ENCODE results near the gene IL4. TPM values are rescaled to one million over a fixed set of nuclear protein-coding genes. Genes with fewer than 3 reads are reported as not detected.

The IL4 gene
- total and polyA plus RNA-seq, 11 donors = not detected

DNA sequence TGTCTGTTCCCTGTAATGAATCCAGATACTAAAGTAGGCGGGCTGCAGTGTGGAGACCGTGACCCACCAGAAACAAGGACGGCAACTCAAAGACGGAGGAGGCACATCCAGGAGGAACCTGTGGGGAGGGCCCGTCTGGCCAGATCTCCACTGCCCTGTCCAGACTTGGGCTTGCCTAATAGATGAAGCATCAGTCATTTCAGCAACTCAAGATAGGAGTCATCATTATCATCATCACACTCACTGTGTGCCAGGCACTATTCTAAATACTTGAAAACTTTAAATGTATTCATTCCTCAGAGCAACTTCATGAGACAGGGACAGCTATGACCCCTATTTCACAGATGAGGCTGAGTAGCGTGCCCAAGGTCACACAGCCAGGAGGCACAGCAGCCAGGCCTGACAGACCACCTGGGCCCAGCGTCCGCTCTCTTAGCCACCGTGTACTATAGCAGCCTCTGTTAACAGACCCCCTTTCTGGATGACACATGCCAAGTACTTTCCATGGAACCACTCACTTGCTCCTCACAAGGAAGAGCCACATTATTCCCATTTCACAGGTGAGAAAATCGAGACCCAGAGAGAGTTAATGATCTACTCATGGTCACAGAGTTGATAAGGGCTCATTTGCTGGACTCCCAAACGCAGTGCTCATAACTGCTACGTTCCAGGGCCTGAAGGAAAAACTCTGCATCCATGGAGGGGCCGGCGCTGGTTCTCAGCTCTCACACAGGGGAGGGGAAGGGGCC, 4.9 kb upstream of the IL4 start:
- no peak for TF ChIP-seq POLR2A (IDR thresholded peaks at IDR 0.05)
- TF ChIP-seq, protein P1, sequence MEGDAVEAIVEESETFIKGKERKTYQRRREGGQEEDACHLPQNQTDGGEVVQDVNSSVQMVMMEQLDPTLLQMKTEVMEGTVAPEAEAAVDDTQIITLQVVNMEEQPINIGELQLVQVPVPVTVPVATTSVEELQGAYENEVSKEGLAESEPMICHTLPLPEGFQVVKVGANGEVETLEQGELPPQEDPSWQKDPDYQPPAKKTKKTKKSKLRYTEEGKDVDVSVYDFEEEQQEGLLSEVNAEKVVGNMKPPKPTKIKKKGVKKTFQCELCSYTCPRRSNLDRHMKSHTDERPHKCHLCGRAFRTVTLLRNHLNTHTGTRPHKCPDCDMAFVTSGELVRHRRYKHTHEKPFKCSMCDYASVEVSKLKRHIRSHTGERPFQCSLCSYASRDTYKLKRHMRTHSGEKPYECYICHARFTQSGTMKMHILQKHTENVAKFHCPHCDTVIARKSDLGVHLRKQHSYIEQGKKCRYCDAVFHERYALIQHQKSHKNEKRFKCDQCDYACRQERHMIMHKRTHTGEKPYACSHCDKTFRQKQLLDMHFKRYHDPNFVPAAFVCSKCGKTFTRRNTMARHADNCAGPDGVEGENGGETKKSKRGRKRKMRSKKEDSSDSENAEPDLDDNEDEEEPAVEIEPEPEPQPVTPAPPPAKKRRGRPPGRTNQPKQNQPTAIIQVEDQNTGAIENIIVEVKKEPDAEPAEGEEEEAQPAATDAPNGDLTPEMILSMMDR (IDR thresholded peaks at IDR 0.05) = no peak
- WGBS, 4 donors = 84 to 91% (median 90%) methylated on average over 14 of the region's 14 CpGs
- intact Hi-C loops (cut with DNase I) = no loop called here
- Histone ChIP-seq H3K36me3 (no peaks in the 10 kb centered on the region), H3K9me3 (no peaks in the 10 kb centered on the region), H3K4me3 (no peak overlapping the region), H3K4me1 (peaks cover 0 to 1% (median 0%) of the 10 kb centered on the region in 12 donors), H3K27me3 (peaks cover 0 to 4% (median 0%) of the 10 kb centered on the region in 9 donors), H3K27ac (no peak overlapping the region)
- ATAC-seq (no peak), DNase-seq (no peak)

GRCh38 chr5:132669455-132669820, 4.4 kb upstream of the IL4 start:
- no peak for ATAC-seq
- WGBS, 4 donors = 83 to 87% (median 85%) methylated on average over 7 of the region's 7 CpGs
- TF ChIP-seq, protein P1 (IDR thresholded peaks at IDR 0.05) = no peak
- no peak for TF ChIP-seq POLR2A (IDR thresholded peaks at IDR 0.05)

GRCh38 chr5:132669966-132670882, 3.6 kb upstream of the IL4 start:
- no peak overlapping the region for H3K27ac ChIP-seq
- peaks cover 0 to 4% (median 0%) of the 10 kb centered on the region in 9 donors for H3K27me3 ChIP-seq
- H3K36me3 ChIP-seq = no peaks in the 10 kb centered on the region
- no peak for DNase-seq
- WGBS, 4 donors = 80 to 82% (median 80%) methylated on average over 15 to 16 of the region's 16 CpGs
- H3K4me3 ChIP-seq = no peak overlapping the region
- no peaks in the 10 kb centered on the region for H3K9me3 ChIP-seq
- intact Hi-C loops (cut with DNase I) = no loop called here
- ATAC-seq = no peak
- TF ChIP-seq, protein P1 (IDR thresholded peaks at IDR 0.05) = no peak
- TF ChIP-seq POLR2A (IDR thresholded peaks at IDR 0.05) = no peak
- H3K4me1 ChIP-seq = peaks cover 0 to 13% (median 0%) of the 10 kb centered on the region in 12 donors

More at GRCh38 chr5:132669455-132669820, 4.4 kb upstream of the IL4 start:
- no peak overlapping the region for H3K27ac ChIP-seq
- no peaks in the 10 kb centered on the region for H3K9me3 ChIP-seq
- no peak overlapping the region for H3K4me3 ChIP-seq
- DNase-seq = no peak
- H3K4me1 ChIP-seq = peaks cover 0 to 7% (median 0%) of the 10 kb centered on the region in 12 donors
- intact Hi-C loops (cut with DNase I) = no loop called here
- H3K27me3 ChIP-seq = peaks cover 0 to 4% (median 0%) of the 10 kb centered on the region in 9 donors
- H3K36me3 ChIP-seq = no peaks in the 10 kb centered on the region

DNA sequence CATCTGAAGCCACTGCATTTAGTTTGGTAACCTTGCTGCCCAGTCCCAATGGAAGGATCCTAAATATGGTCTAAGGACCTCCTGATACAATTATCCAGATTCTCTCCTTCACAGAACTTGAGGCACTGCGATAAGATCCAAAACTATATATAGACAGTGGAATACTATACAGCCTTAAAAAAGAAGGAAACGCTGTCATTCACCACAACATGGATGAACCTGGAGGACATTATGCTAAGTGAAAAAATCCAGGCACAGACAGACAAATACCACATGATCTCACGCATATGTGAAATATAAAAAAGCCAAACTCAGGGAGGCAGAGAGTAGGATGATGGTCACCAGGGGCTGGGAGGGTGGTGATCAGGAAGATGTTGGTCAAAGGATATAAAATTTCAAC, 2.8 kb upstream of the IL4 start:
- WGBS, 4 donors = 96 to 99% (median 97%) methylated on average over 3 of the region's 3 CpGs
- no peak for DNase-seq
- peaks cover 0 to 13% (median 0%) of the 10 kb centered on the region in 12 donors for H3K4me1 ChIP-seq
- no peak for TF ChIP-seq POLR2A (IDR thresholded peaks at IDR 0.05)
- TF ChIP-seq, protein P1 (IDR thresholded peaks at IDR 0.05) = no peak
- intact Hi-C loops (cut with DNase I) = no loop called here
- H3K9me3 ChIP-seq = no peaks in the 10 kb centered on the region
- ATAC-seq = no peak
- no peak overlapping the region for H3K4me3 ChIP-seq
- no peaks in the 10 kb centered on the region for H3K36me3 ChIP-seq
- H3K27me3 ChIP-seq = peaks cover 0 to 4% (median 0%) of the 10 kb centered on the region in 9 donors
- H3K27ac ChIP-seq = no peak overlapping the region
